ENCODE data around the gene FBXL15.

GRCh38 chr10:102408131-102408727, 12.4 kb upstream of the FBXL15 start:
- TF ChIP-seq CTCF (IDR thresholded peaks at IDR 0.05) (no peak), POLR2AphosphoS5 (IDR thresholded peaks at IDR 0.05) (no peak)
